ENCODE measurements around the gene UVSSA. TPM values are rescaled to one million over a fixed set of nuclear protein-coding genes. Genes with fewer than 3 reads are reported as not detected.

Gene UVSSA
- polyA plus RNA-seq, 1 experiment, result 5.8 TPM

GRCh38 chr4:1406394-1406980, 59.5 kb downstream of the UVSSA start, which contains the start of gene NKX1-1:
NKX1-1 (minus strand) TSS chr4:1406442; CDS start chr4:1406442, 0 bp downstream.
- peaks cover 41% of the 10 kb centered on the region for H3K27me3 ChIP-seq (ENCODE audit: control insufficient read depth, insufficient read depth, low read length)
- ChIA-PET CTCF (no interaction called here), POLR2A (no interaction called here)
- H3K4me3 ChIP-seq (ENCODE audit: low read depth, low read length), result no peak within 1 kb of the TSS
- no peaks in the 10 kb centered on the region for H3K36me3 ChIP-seq (ENCODE audit: control insufficient read depth, insufficient read depth, low read length)
- no peak for TF ChIP-seq CTCF (IDR thresholded peaks at IDR 0.05; ENCODE audit: insufficient read depth, low read depth, low read length)
- no peak for DNase-seq (ENCODE audit: low read depth)

DNA sequence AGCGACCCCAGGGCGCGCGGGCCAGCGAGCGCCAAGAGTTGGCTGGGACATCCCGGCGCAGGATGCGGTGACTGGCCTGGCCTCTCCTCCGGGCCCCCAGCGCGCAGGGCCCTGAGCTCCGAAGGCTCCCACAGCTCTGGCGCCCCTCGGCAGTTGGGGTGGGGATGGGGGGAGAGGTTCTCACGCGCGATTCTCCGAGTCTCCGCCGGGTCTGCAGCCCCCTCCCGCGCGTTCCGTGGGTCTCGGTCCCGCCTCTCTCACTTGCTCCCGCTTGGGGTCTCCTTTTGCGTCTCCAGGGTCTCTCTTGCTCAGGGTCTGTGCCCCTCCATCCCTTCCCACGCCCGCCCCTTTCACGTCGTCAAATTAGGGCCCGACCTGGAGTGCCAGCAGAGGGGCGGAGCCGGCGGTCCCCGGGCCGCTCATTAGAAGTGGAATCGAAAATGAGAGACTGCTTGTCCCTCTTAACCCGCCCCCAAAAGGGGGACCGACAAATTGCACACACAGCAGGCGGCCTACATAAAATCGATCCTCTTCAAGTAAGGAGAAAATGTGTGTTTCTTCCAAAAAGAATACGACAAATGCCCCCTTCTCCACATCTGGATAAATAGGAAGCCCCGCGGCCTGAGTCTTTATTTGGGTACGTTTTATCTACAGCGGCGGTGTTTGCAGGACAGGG, 60.1 kb downstream of the UVSSA start:
- Histone ChIP-seq H3K27me3 (ENCODE audit: control insufficient read depth, insufficient read depth, low read length) (peaks cover 36% of the 10 kb centered on the region), H3K4me3 (ENCODE audit: low read depth, low read length) (no peak overlapping the region), H3K36me3 (ENCODE audit: control insufficient read depth, insufficient read depth, low read length) (no peaks in the 10 kb centered on the region)
- ChIA-PET POLR2A (no interaction called here), CTCF (no interaction called here)
- TF ChIP-seq CTCF (IDR thresholded peaks at IDR 0.05; ENCODE audit: insufficient read depth, low read depth, low read length), result no peak
- DNase-seq (ENCODE audit: low read depth), result no peak

GRCh38 chr4:1407657-1408333, 60.8 kb downstream of the UVSSA start:
- Histone ChIP-seq H3K4me3 (ENCODE audit: low read depth, low read length) (no peak overlapping the region), H3K36me3 (ENCODE audit: control insufficient read depth, insufficient read depth, low read length) (no peaks in the 10 kb centered on the region), H3K27me3 (ENCODE audit: control insufficient read depth, insufficient read depth, low read length) (peaks cover 30% of the 10 kb centered on the region)
- CTCF ChIA-PET, result no interaction called here
- TF ChIP-seq CTCF (IDR thresholded peaks at IDR 0.05; ENCODE audit: insufficient read depth, low read depth, low read length), result no peak
- POLR2A ChIA-PET, result no interaction called here
- DNase-seq (ENCODE audit: low read depth), result no peak

GRCh38 chr4:1408418-1408817, 61.4 kb downstream of the UVSSA start:
- H3K27me3 ChIP-seq (ENCODE audit: control insufficient read depth, insufficient read depth, low read length), result peaks cover 33% of the 10 kb centered on the region
- ChIA-PET POLR2A (no interaction called here), CTCF (no interaction called here)

More at GRCh38 chr4:1408418-1408817, 61.4 kb downstream of the UVSSA start:
- DNase-seq (ENCODE audit: low read depth), result no peak
- no peak for TF ChIP-seq CTCF (IDR thresholded peaks at IDR 0.05; ENCODE audit: insufficient read depth, low read depth, low read length)
- H3K36me3 ChIP-seq (ENCODE audit: control insufficient read depth, insufficient read depth, low read length), result no peaks in the 10 kb centered on the region
- no peak overlapping the region for H3K4me3 ChIP-seq (ENCODE audit: low read depth, low read length)
